Ovary (tissue), 3 donors: ENCODE measurements around the gene TCF12.

Experiments used
- EP300 ChIP-seq: sonication (generic); formaldehyde crosslinking; IDR thresholded peaks from one replicate; pipeline ENCODE4 v1.6.1; 2017; ENCODE audit warnings: antibody characterized with exemption
- POLR2A ChIP-seq: fragments of 450-650 bp; IDR thresholded peaks from one replicate; pipeline ENCODE4 v1.6.1; 2017; ENCODE audit warnings: antibody characterized with exemption, mild to moderate bottlenecking, moderate library complexity
- TF ChIP-seq, protein P1 (sequence below), 3 donors: fragments of 450-650 bp in 2 of 3; fragments of 200-600 bp in 1 of 3; IDR thresholded peaks; one replicate each; pipeline versions ENCODE4 v1.5.1 to v1.8.0; 2016 to 2022; ENCODE audit warnings: antibody characterized with exemption in 3 of 3, mild to moderate bottlenecking in 1 of 3
- donor health status: DM: no; HTN: no; CAD: no.

DNA sequence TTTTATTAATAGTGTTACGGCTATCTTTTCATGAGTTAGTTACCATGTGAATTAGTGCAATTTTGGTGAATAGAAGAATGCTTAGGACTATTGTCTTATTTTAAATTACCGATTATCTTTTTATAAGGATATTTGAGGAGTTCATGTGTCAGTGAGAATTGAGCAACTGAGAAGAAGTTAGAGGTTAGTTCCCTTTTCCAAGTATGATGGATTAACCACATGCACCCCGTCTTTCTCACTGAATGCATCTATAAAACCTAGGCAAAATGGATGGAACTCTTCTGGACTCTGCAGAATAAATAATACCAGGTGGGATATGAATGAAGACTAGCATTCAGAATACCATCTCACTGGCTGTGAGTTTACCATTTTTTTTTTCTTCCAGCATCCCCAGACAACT lies 74.3 kb downstream of the TCF12 start:
- TF ChIP-seq, protein P1, sequence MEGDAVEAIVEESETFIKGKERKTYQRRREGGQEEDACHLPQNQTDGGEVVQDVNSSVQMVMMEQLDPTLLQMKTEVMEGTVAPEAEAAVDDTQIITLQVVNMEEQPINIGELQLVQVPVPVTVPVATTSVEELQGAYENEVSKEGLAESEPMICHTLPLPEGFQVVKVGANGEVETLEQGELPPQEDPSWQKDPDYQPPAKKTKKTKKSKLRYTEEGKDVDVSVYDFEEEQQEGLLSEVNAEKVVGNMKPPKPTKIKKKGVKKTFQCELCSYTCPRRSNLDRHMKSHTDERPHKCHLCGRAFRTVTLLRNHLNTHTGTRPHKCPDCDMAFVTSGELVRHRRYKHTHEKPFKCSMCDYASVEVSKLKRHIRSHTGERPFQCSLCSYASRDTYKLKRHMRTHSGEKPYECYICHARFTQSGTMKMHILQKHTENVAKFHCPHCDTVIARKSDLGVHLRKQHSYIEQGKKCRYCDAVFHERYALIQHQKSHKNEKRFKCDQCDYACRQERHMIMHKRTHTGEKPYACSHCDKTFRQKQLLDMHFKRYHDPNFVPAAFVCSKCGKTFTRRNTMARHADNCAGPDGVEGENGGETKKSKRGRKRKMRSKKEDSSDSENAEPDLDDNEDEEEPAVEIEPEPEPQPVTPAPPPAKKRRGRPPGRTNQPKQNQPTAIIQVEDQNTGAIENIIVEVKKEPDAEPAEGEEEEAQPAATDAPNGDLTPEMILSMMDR (IDR thresholded peaks at IDR 0.05), result no peak
- TF ChIP-seq POLR2A (no peak), EP300 (no peak)
